Measurements from ENCODE around the gene MCTP1. TPM values are rescaled to one million over a fixed set of nuclear protein-coding genes. Genes with fewer than 3 reads are reported as not detected.
"Not testable (repeated sequence)": the region's sequence is repeated elsewhere in the genome, so short reads cannot be mapped to it uniquely, and the experiment has no call there.

The MCTP1 gene
- total RNA-seq, 8 experiments from 2014 or later: 1.3 to 8.3 (median 5.7) TPM

- Histone ChIP-seq H3K27ac (no peak overlapping the region), H3K4me3 (no peak overlapping the region), H3K4me1 (replicated peaks in 1 of 2) (peaks cover 10 to 19% of the 10 kb centered on the region in 2 donors)
- no peak for ATAC-seq (replicated peaks in 6 of 8)
- in situ Hi-C loops (cut with MboI; ENCODE audit: low pct_unique_long_range_greater_than_20kb in 2 of 9, low sequenced_read_pairs in 9 of 9, unreplicated experiment in 9 of 9): no loop called here
- WGBS, 10 experiments: 8 to 100% (median 56%) methylated on average over 1 to 4 of the region's 4 CpGs
Measured at GRCh38 chr5:94849324-94849723, 435.6 kb downstream of the MCTP1 start.

GRCh38 chr5:94847726-94848125, 437.2 kb downstream of the MCTP1 start:
- no peak overlapping the region for H3K4me3 ChIP-seq
- in situ Hi-C loops (cut with MboI; ENCODE audit: low pct_unique_long_range_greater_than_20kb in 2 of 9, low sequenced_read_pairs in 9 of 9, unreplicated experiment in 9 of 9): no loop called here
- peaks cover 5 to 11% of the 10 kb centered on the region in 2 donors for H3K4me1 ChIP-seq (replicated peaks in 1 of 2)
- 11 to 100% (median 84%) methylated on average over 1 to 2 of the region's 2 CpGs; no CpG with 5 or more reads in 4 of the 10 experiments for WGBS, 10 experiments
- no peak overlapping the region for H3K27ac ChIP-seq
- ATAC-seq (replicated peaks in 6 of 8): no peak

- Histone ChIP-seq H3K4me1 (replicated peaks in 1 of 2) (peaks cover 5 to 9% of the 10 kb centered on the region in 2 donors), H3K27ac (no peak overlapping the region), H3K4me3 (no peak overlapping the region)
- 26 to 83% (median 74%) methylated on average over 1 to 4 of the region's 4 CpGs; no CpG with 5 or more reads in 2 of the 10 experiments for WGBS, 10 experiments
- in situ Hi-C loops (cut with MboI; ENCODE audit: low pct_unique_long_range_greater_than_20kb in 2 of 9, low sequenced_read_pairs in 9 of 9, unreplicated experiment in 9 of 9): no loop called here
- no peak for ATAC-seq (replicated peaks in 6 of 8)
Measured at GRCh38 chr5:94847019-94847418, 437.9 kb downstream of the MCTP1 start.

GRCh38 chr5:94845696-94846095, 439.2 kb downstream of the MCTP1 start:
- H3K27ac ChIP-seq; ATAC-seq (replicated peaks in 6 of 8); in situ Hi-C loops (cut with MboI; ENCODE audit: low pct_unique_long_range_greater_than_20kb in 2 of 9, low sequenced_read_pairs in 9 of 9, unreplicated experiment in 9 of 9); H3K4me1 ChIP-seq (replicated peaks in 1 of 2); H3K4me3 ChIP-seq: not testable (repeated sequence)
- WGBS, 10 experiments: 86 to 100% methylated on average over 1 of the region's 1 CpG; no CpG with 5 or more reads in 8 of the 10 experiments

DNA sequence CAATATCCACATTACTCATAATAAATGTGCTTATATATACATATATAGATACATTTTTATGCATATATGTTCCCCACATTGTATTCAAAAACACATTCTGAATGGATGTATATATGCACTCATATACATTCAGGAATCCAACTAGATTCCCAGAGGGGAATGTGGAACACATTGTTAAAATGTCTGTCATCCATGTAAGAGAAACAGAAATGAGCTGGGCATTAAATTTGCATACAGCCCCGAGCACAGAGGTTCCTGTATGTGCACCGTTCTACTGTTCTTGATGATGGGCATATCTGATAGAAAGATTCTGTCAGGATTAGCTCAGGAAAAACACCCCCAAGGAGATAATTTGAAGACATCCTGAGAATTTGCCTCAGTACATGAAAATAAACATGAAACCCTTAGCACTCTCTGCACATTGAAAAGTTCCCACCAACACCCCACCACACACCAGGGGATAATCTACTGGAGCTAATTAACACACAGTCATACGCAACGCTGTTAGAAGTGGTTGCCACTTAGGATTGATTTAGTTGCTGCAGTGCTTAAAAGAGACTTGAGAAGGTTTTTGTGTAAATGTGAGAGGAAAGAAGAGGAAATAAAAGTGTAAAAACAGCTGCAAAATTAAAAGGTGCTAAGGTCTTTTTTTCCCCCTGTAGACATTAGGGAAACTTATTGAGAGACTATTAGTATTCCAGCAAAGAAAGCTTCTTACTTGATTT, 443.1 kb downstream of the MCTP1 start:
- in situ Hi-C loops (cut with MboI; ENCODE audit: low pct_unique_long_range_greater_than_20kb in 2 of 9, low sequenced_read_pairs in 9 of 9, unreplicated experiment in 9 of 9): no loop called here
- Histone ChIP-seq H3K4me1 (replicated peaks in 1 of 2) (no peaks in the 10 kb centered on the region), H3K27ac (no peak overlapping the region), H3K4me3 (no peak overlapping the region)
- 0 to 100% (median 57%) methylated on average over 1 to 4 of the region's 4 CpGs; no CpG with 5 or more reads in 2 of the 10 experiments for WGBS, 10 experiments
- peak in 1 of 8 experiments; percentile 95 for ATAC-seq (replicated peaks in 6 of 8)

DNA sequence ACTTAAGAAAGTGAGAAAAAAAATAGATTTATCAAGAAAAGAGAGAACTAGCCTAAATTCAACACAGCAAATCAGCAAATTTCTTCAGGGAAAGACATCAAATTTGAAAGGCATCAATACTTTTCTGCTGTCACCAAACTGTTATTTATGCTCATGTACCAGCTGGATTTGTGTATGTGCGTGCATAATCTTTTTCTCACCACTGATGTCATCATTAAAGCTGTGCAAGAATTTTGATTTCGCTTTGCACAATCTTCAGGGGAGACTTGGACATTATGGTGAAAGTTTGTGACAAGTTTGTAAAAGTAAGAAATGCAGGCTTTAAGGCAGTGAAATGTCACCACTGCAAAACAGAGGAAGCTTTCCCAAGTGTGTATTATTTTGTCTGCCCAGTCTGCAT, 451.0 kb downstream of the MCTP1 start:
- Histone ChIP-seq H3K4me1 (replicated peaks in 1 of 2) (peaks cover 0 to 2% of the 10 kb centered on the region in 2 donors), H3K4me3 (no peak overlapping the region), H3K27ac (no peak overlapping the region)
- 0 to 100% (median 84%) methylated on average over 1 to 2 of the region's 2 CpGs; no CpG with 5 or more reads in 1 of the 10 experiments for WGBS, 10 experiments
- in situ Hi-C loops (cut with MboI; ENCODE audit: low pct_unique_long_range_greater_than_20kb in 2 of 9, low sequenced_read_pairs in 9 of 9, unreplicated experiment in 9 of 9): no loop called here
- no peak for ATAC-seq (replicated peaks in 6 of 8)

GRCh38 chr5:94832685-94833084, 452.2 kb downstream of the MCTP1 start:
- 30 to 88% (median 70%) methylated on average over 1 to 4 of the region's 4 CpGs; no CpG with 5 or more reads in 2 of the 10 experiments for WGBS, 10 experiments
- in situ Hi-C loops (cut with MboI; ENCODE audit: low pct_unique_long_range_greater_than_20kb in 2 of 9, low sequenced_read_pairs in 9 of 9, unreplicated experiment in 9 of 9): no loop called here
- Histone ChIP-seq H3K27ac (no peak overlapping the region), H3K4me3 (no peak overlapping the region), H3K4me1 (replicated peaks in 1 of 2) (peaks cover 0 to 2% of the 10 kb centered on the region in 2 donors)
- ATAC-seq (replicated peaks in 6 of 8): peak in 1 of 8 experiments; percentile 39

DNA sequence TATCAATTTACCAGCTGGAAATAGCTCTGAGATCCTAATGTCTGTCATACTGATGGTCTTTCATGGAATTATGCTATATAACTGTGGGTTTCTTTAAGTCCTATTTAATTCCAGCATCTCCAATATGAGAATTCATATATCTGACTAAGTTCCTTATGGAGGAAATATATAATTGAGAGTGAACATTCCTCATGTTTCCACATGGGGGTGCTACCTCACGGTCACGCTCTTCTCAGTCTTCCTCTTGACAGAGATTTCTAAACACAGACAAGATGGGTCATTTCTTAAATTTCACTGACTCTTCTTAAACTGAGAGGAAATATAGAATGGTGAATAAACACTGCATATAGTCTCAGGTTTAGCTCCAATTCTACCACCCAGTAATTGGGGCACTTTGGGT, 454.4 kb downstream of the MCTP1 start:
- ATAC-seq (replicated peaks in 6 of 8): peak in 2 of 8 experiments; percentile 37 to 47
- 10 to 100% (median 60%) methylated on average over 1 to 2 of the region's 2 CpGs; no CpG with 5 or more reads in 2 of the 10 experiments for WGBS, 10 experiments
- Histone ChIP-seq H3K4me3 (no peak overlapping the region), H3K4me1 (replicated peaks in 1 of 2) (peaks cover 0 to 2% of the 10 kb centered on the region in 2 donors), H3K27ac (no peak overlapping the region)
- in situ Hi-C loops (cut with MboI; ENCODE audit: low pct_unique_long_range_greater_than_20kb in 2 of 9, low sequenced_read_pairs in 9 of 9, unreplicated experiment in 9 of 9): no loop called here

GRCh38 chr5:94828222-94828621, 456.7 kb downstream of the MCTP1 start:
- in situ Hi-C loops (cut with MboI; ENCODE audit: low pct_unique_long_range_greater_than_20kb in 2 of 9, low sequenced_read_pairs in 9 of 9, unreplicated experiment in 9 of 9); H3K27ac ChIP-seq; H3K4me1 ChIP-seq (replicated peaks in 1 of 2); H3K4me3 ChIP-seq; ATAC-seq (replicated peaks in 6 of 8): not testable (repeated sequence)
- WGBS, 10 experiments: 68 to 100% (median 97%) methylated on average over 1 to 3 of the region's 5 CpGs; no CpG with 5 or more reads in 6 of the 10 experiments

DNA sequence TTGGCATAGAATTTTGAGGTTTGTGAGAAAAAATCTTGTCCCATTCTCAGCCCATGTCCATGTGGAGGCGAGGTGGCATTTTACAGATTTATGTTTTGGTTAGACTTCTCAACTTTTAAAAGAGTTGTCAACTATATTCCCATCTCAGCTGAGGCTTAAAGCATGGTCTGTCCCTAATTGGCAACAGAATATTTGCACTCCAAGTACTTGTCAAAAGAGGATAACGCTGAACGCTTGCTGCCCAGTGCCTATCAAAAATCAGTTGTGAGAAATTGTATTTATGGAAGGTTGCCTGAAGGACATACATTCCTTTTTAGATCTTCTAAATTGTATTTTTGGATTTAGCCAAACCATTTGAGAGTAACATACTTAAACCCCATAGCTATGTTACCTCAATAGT, 464.4 kb downstream of the MCTP1 start:
- no peak for ATAC-seq (replicated peaks in 6 of 8)
- peaks cover 0 to 3% of the 10 kb centered on the region in 2 donors for H3K4me1 ChIP-seq (replicated peaks in 1 of 2)
- no peak overlapping the region for H3K4me3 ChIP-seq
- WGBS, 10 experiments: 0 to 100% (median 89%) methylated on average over 1 to 3 of the region's 3 CpGs; no CpG with 5 or more reads in 1 of the 10 experiments
- no peak overlapping the region for H3K27ac ChIP-seq
- in situ Hi-C loops (cut with MboI; ENCODE audit: low pct_unique_long_range_greater_than_20kb in 2 of 9, low sequenced_read_pairs in 9 of 9, unreplicated experiment in 9 of 9): no loop called here

GRCh38 chr5:94818904-94819303, 466.0 kb downstream of the MCTP1 start:
- no peak overlapping the region for H3K4me3 ChIP-seq
- 0 to 94% (median 49%) methylated on average over 1 to 5 of the region's 5 CpGs; no CpG with 5 or more reads in 2 of the 10 experiments for WGBS, 10 experiments
- in situ Hi-C loops (cut with MboI; ENCODE audit: low pct_unique_long_range_greater_than_20kb in 2 of 9, low sequenced_read_pairs in 9 of 9, unreplicated experiment in 9 of 9): no loop called here
- no peak for ATAC-seq (replicated peaks in 6 of 8)
- H3K27ac ChIP-seq: no peak overlapping the region
- H3K4me1 ChIP-seq (replicated peaks in 1 of 2): peaks cover 0 to 3% of the 10 kb centered on the region in 2 donors

GRCh38 chr5:94815313-94816039, 469.4 kb downstream of the MCTP1 start:
- no peak overlapping the region for H3K4me3 ChIP-seq
- 0 to 55% (median 45%) methylated on average over 1 to 6 of the region's 6 CpGs for WGBS, 10 experiments
- in situ Hi-C loops (cut with MboI; ENCODE audit: low pct_unique_long_range_greater_than_20kb in 2 of 9, low sequenced_read_pairs in 9 of 9, unreplicated experiment in 9 of 9): no loop called here
- H3K27ac ChIP-seq: no peak overlapping the region
- peak in 5 of 8 experiments; percentile 58 to 78 (median 77) for ATAC-seq (replicated peaks in 6 of 8)
- H3K4me1 ChIP-seq (replicated peaks in 1 of 2): peaks cover 0 to 3% of the 10 kb centered on the region in 2 donors

DNA sequence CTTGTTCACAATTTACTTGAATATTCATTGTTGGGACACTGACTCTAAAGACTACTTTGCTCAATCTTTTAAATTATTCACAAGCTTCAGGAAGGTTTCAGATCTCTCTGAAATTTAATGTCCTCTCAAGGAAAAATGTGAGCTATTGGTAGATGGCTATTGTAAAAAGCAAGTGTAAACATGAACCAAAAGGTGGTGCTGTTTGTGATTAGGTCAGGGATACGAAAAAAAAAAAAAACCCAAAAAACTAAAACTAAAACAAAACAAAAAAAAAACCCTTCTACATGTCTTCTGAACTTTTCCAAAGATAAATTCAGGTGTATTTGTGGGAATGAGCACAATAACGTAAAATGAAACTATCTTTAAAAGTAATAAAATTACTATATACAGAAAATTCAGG, 472.7 kb downstream of the MCTP1 start:
- H3K4me1 ChIP-seq (replicated peaks in 1 of 2): peaks cover 0 to 3% of the 10 kb centered on the region in 2 donors
- no peak overlapping the region for H3K4me3 ChIP-seq
- no peak for ATAC-seq (replicated peaks in 6 of 8)
- in situ Hi-C loops (cut with MboI; ENCODE audit: low pct_unique_long_range_greater_than_20kb in 2 of 9, low sequenced_read_pairs in 9 of 9, unreplicated experiment in 9 of 9): no loop called here
- WGBS, 10 experiments: 27 to 100% (median 78%) methylated on average over 1 to 2 of the region's 2 CpGs
- H3K27ac ChIP-seq: no peak overlapping the region
